Measurements from ENCODE around the gene MTRFR.

Gene MTRFR

DNA sequence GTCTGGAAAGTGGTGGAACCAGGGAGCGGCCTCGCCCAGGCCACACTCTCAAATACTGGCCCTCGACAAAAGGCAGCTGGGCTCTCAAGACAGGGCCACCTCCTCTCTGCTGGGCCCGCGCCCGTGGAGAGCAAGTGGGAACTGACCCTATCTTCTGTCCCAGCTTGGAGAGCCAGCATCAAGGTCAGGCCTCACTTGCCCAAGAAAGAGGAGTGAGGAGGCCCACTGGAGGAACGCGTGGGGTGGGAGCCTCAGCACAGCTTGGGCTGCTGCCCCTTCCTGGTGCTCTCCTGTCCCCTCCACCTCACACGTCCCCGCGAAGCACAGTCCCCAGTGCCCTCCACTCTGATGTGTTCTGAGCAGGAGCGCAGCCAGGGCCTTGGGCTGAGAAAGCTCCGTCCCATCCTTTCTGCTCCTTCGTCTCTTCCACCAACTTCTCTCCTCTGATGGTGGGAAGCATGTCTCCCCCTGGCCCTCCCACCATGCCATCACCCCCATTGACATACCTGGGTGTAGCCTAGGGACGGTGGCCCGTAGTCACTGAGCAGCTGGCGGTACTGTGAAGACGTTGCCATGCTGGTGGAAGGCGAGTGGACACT lies 33.5 kb downstream of the MTRFR start:
- Histone ChIP-seq H3K27me3 (no peaks in the 10 kb centered on the region), H3K36me3 (peaks cover 8 to 56% (median 37%) of the 10 kb centered on the region in 3 donors), H3K27ac (no peak overlapping the region), H3K9me3 (no peaks in the 10 kb centered on the region), H3K4me3 (no peak overlapping the region), H3K4me1 (peaks cover 0 to 33% (median 25%) of the 10 kb centered on the region in 4 donors)
- TF ChIP-seq, protein P1, sequence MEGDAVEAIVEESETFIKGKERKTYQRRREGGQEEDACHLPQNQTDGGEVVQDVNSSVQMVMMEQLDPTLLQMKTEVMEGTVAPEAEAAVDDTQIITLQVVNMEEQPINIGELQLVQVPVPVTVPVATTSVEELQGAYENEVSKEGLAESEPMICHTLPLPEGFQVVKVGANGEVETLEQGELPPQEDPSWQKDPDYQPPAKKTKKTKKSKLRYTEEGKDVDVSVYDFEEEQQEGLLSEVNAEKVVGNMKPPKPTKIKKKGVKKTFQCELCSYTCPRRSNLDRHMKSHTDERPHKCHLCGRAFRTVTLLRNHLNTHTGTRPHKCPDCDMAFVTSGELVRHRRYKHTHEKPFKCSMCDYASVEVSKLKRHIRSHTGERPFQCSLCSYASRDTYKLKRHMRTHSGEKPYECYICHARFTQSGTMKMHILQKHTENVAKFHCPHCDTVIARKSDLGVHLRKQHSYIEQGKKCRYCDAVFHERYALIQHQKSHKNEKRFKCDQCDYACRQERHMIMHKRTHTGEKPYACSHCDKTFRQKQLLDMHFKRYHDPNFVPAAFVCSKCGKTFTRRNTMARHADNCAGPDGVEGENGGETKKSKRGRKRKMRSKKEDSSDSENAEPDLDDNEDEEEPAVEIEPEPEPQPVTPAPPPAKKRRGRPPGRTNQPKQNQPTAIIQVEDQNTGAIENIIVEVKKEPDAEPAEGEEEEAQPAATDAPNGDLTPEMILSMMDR (IDR thresholded peaks at IDR 0.05) = no peak
- no peak for DNase-seq
- intact Hi-C loops (cut with DNase I; ENCODE audit: low total_unique reads) = loop anchor here (5.0 to 10.0 kb wide), 2 partner anchors 98 to 331 kb away; partner anchors contain the start of gene SBNO1

DNA sequence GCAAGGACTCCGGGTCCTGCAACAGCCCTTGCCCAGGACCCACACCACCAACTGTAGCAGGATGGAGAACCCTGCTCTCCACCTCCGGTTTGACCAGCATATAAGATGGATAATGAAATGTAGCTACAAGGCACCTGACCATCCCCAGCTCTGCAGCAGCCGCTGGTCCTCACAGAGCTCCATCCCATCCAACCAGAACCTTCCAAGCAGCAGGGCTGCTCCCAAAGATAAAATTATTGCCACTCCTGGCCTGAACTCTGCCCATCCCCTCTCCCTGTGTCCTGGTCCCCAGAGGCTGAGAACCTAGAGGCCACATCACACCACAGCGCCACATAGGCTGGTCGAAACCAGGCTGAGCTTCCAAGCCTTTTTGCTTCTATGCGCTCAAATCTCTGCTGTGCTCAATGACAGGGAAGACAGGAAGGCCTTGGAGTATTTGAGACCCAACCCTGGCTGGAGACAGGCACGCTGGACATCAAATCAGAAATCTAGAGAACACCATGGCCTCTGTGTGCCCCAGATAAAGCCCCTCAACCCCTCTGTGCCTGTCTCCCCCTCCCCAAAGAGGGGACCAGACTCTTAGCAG lies 34.2 kb downstream of the MTRFR start:
- no peak overlapping the region for H3K4me3 ChIP-seq
- peaks cover 0 to 38% (median 27%) of the 10 kb centered on the region in 4 donors for H3K4me1 ChIP-seq
- no peaks in the 10 kb centered on the region for H3K27me3 ChIP-seq
- H3K27ac ChIP-seq = peak overlapping the region; percentile 72 to 82
- intact Hi-C loops (cut with DNase I; ENCODE audit: low total_unique reads) = loop anchor here (5.0 to 10.0 kb wide), 2 partner anchors 97 to 330 kb away; partner anchors contain the start of gene SBNO1
- H3K36me3 ChIP-seq = peaks cover 4 to 49% (median 30%) of the 10 kb centered on the region in 3 donors
- DNase-seq = no peak
- H3K9me3 ChIP-seq = no peaks in the 10 kb centered on the region
- TF ChIP-seq, protein P1 (IDR thresholded peaks at IDR 0.05) = no peak

DNA sequence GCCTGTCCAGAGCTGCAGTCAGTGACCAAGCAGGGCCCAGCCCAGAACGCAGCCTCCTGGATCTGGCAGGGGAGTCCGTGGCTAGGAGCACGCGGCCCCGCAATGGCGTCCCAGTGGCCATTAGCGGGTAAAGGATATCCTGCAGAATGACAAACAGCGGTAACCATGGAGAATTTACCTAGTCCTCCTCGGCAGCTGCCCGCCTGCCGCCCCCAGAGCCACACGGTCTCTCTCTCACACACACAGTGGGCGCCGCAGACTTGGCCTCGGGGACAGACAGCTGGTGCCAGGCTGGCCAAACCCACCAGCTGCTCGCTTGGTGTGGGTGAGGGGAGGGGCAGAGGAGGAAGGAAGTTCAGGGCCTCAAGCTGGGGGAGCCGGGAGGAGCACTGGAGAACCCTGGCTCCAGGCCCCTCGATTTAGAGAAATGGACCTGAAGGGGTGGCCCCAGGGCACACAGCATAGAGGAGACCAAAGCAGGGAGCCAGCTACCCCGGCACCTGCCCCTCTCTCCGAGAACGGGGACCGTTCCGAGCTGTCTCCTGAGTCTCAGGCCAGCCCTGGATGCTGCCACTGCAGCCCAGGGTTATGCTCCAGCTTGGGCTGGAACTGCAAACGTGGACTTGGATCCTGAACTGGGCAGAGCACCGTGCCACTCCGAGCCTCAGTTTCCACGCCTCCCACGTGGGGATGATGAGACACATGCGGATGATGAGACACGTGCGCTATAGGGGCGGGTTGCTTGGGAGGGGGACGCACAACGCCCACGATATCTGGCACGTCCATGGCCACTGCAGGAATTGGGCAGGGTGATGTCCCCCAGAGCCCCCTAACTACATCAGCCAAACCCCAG lies 35.0 kb downstream of the MTRFR start:
- DNase-seq = no peak
- intact Hi-C loops (cut with DNase I; ENCODE audit: low total_unique reads) = loop anchor here (5.0 to 10.0 kb wide), 2 partner anchors 97 to 329 kb away; partner anchors contain the start of gene SBNO1
- H3K4me3 ChIP-seq = peak overlapping the region in 1 of 2 donors; percentile 90

DNA sequence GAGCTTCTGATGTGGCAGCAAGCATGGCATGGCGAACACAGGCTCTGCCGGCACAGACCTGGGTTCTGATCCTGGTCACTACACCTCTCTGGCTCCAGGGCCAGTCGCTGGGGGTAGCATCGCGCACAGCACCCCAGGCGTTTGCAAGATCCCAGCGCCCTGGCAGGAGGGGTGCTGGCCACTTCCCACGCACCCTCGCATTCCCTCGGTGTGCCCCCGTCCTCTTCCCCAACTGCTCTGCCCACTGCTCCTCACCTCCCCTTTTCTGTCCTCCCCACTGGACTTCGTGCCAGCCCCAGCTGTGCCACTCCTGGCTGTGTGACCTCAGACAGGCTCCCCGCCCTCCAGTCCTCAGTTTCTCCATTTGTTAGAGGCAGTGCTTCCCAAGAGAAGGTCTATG lies 35.6 kb downstream of the MTRFR start:
- Histone ChIP-seq H3K4me1 (peaks cover 0 to 42% (median 29%) of the 10 kb centered on the region in 4 donors), H3K36me3 (peaks cover 4 to 36% (median 21%) of the 10 kb centered on the region in 3 donors), H3K27me3 (no peaks in the 10 kb centered on the region), H3K9me3 (no peaks in the 10 kb centered on the region), H3K4me3 (peak overlapping the region in 1 of 2 donors; percentile 90), H3K27ac (peak overlapping the region; percentile 72 to 82)
- no peak for DNase-seq
- TF ChIP-seq, protein P1 (IDR thresholded peaks at IDR 0.05) = no peak
- intact Hi-C loops (cut with DNase I; ENCODE audit: low total_unique reads) = loop anchor here (5.0 to 10.0 kb wide), 2 partner anchors 96 to 328 kb away; partner anchors contain the start of gene SBNO1

More for the DNA sequence above, 35.0 kb downstream of the MTRFR start:
- Histone ChIP-seq H3K36me3 (peaks cover 4 to 42% (median 25%) of the 10 kb centered on the region in 3 donors), H3K9me3 (no peaks in the 10 kb centered on the region), H3K27me3 (no peaks in the 10 kb centered on the region), H3K4me1 (peaks cover 0 to 42% (median 29%) of the 10 kb centered on the region in 4 donors), H3K27ac (peak overlapping the region; percentile 72 to 82)
- TF ChIP-seq, protein P1 (IDR thresholded peaks at IDR 0.05) = no peak

DNA sequence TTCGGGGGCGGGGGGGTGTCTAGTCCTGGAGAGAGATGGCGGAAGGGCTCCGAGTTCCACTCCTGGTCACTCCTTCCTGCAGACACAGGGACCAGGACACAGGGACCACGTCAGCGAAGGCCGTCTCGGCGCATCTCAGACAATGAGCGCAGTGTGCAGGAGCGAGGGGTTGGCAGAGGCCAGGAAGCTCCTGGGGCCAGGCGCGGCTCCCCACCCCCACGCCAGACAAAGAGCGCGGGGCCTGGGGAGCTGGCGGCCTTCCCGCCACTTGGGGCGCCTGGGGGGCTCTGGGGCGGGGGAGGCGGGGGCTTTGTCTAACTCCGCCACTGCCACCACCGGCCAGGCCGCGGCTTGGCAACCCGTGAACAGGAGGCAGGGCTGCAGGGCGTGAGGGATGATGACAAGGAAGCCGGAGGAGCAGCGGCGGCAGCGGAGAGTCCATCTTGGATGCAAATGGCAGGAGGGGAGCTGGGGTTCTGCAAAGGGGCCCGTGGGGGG lies 36.2 kb downstream of the MTRFR start:
- Histone ChIP-seq H3K4me3 (peak overlapping the region; percentile 74 to 90), H3K36me3 (peaks cover 3 to 30% (median 16%) of the 10 kb centered on the region in 3 donors), H3K9me3 (no peaks in the 10 kb centered on the region), H3K27ac (peak overlapping the region; percentile 72 to 82), H3K27me3 (no peaks in the 10 kb centered on the region), H3K4me1 (peaks cover 0 to 42% (median 29%) of the 10 kb centered on the region in 4 donors)
- DNase-seq = peak in 1 of 2 donors; percentile 66
- TF ChIP-seq, protein P1 (IDR thresholded peaks at IDR 0.05) = no peak
- intact Hi-C loops (cut with DNase I; ENCODE audit: low total_unique reads) = loop anchor here (5.0 to 10.0 kb wide), 2 partner anchors 95 to 328 kb away; partner anchors contain the start of gene SBNO1
